ENCODE data around the gene SLC25A3. TPM values are rescaled to one million over a fixed set of nuclear protein-coding genes. Genes with fewer than 3 reads are reported as not detected.
"Not testable (repeated sequence)": the region's sequence is repeated elsewhere in the genome, so short reads cannot be mapped to it uniquely, and the experiment has no call there.

SLC25A3 gene
- total RNA-seq: 100 to 1,000 TPM; 371 to 467 (median 424) TPM

GRCh38 chr12:98593351-98594049 lies at the start of gene SLC25A3:
Gene SLC25A3 (plus strand): TSS chr12:98593686. CDS start chr12:98593979, 293 bp downstream.
- H3K4me3 ChIP-seq (ENCODE audit: low read depth, poor library complexity, severe bottlenecking): peak within 1 kb of the TSS; percentile 99
- DNase-seq (ENCODE audit: low spot score in 2 of 2): peak; percentile 96 to 99
- intact Hi-C loops (cut with DNase I; ENCODE audit: low total_unique reads): no loop called here
- peak in 1 of 2 donors; percentile 77 for TF ChIP-seq POLR2A (IDR thresholded peaks at IDR 0.05)
- TF ChIP-seq, protein P1, sequence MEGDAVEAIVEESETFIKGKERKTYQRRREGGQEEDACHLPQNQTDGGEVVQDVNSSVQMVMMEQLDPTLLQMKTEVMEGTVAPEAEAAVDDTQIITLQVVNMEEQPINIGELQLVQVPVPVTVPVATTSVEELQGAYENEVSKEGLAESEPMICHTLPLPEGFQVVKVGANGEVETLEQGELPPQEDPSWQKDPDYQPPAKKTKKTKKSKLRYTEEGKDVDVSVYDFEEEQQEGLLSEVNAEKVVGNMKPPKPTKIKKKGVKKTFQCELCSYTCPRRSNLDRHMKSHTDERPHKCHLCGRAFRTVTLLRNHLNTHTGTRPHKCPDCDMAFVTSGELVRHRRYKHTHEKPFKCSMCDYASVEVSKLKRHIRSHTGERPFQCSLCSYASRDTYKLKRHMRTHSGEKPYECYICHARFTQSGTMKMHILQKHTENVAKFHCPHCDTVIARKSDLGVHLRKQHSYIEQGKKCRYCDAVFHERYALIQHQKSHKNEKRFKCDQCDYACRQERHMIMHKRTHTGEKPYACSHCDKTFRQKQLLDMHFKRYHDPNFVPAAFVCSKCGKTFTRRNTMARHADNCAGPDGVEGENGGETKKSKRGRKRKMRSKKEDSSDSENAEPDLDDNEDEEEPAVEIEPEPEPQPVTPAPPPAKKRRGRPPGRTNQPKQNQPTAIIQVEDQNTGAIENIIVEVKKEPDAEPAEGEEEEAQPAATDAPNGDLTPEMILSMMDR (IDR thresholded peaks at IDR 0.05): no peak
- WGBS, 2 donors: 0 to 1% methylated on average over 48 to 67 of the region's 67 CpGs

DNA sequence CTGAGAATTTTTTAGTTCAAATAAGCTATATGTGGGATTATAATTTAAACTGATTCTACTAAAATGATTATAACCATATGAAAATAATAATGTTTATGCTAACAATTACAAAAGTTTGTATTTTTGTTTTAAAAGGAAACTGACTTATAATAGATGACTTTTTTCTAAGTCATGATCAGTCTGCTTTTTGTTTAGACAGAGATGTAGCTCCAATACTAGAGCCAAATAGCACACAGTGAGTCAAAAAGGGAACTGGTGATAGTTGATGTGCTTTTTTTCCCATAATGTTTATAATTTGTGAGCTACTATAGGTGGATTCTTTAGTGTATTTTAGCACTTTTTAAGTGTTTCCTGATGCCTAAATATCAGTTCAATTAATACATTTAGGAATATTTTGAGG lies 49.8 kb upstream of the SLC25A3 start:
- TF ChIP-seq POLR2A (IDR thresholded peaks at IDR 0.05): no peak
- TF ChIP-seq, protein P1 (IDR thresholded peaks at IDR 0.05): no peak
- DNase-seq (ENCODE audit: low spot score in 2 of 2): no peak
- intact Hi-C loops (cut with DNase I; ENCODE audit: low total_unique reads): no loop called here
- no peak overlapping the region for H3K4me3 ChIP-seq (ENCODE audit: low read depth, poor library complexity, severe bottlenecking)

DNA sequence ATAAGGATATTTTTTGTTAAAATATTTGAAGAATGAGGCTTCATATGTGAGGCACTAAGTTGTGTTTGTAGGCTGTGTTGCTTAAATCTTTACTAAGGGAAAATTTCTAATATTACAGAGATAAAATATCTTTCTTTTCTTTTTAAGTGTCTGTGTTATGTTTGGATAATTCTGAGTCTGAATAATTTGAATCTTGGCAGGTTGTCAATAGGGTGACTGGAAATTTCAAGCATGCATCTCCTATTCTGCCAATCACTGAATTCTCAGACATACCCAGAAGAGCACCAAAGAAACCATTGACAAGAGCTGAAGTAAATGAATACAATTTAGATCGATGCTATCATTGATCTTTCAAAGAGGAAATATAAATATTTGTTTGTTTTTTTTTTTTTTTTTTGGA lies 48.7 kb upstream of the SLC25A3 start:
- intact Hi-C loops (cut with DNase I; ENCODE audit: low total_unique reads): no loop called here
- no peak overlapping the region for H3K4me3 ChIP-seq (ENCODE audit: low read depth, poor library complexity, severe bottlenecking)
- WGBS, 2 donors: 91 to 96% methylated on average over 1 of the region's 1 CpG
- no peak for DNase-seq (ENCODE audit: low spot score in 2 of 2)
- TF ChIP-seq, protein P1 (IDR thresholded peaks at IDR 0.05): no peak
- no peak for TF ChIP-seq POLR2A (IDR thresholded peaks at IDR 0.05)

DNA sequence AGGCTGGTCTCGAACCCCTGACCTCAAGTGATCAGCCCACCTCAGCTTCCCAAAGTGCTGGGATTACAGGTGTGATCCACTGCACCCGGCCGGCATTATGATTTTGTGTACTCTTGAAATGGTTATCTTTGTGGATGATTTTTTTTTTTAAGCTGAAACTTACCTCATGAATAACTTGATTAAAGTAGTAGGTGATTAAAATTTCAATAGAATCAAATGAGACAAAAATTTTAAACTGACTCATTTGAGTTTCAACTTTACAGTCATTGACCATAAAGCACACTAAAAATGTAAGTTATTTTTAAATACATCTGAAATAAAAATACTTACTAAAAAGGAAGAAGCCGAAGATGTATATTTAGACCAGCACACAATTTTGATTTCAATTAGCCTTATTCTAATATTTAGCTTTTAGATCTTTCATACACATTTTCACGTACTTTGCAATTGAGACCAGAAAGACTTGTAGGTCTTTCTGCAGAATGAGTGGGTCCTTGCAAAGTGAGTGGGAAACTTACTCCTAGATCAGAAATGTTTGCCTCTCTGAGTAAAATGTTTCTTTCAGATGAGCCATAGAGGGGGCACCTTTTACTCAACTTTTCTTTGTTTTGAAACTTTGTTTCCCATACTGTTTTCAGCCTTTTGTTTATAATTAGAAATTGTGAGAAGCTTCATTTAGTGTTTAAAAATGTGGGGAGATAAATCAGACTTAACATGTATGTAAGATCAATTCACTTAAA lies 43.9 kb upstream of the SLC25A3 start:
- intact Hi-C loops (cut with DNase I; ENCODE audit: low total_unique reads): no loop called here
- 89 to 95% methylated on average over 5 of the region's 5 CpGs for WGBS, 2 donors
- DNase-seq (ENCODE audit: low spot score in 2 of 2): no peak
- no peak overlapping the region for H3K4me3 ChIP-seq (ENCODE audit: low read depth, poor library complexity, severe bottlenecking)
- TF ChIP-seq, protein P1 (IDR thresholded peaks at IDR 0.05): no peak
- no peak for TF ChIP-seq POLR2A (IDR thresholded peaks at IDR 0.05)

- WGBS, 2 donors: 95% methylated on average over 3 of the region's 3 CpGs
- DNase-seq (ENCODE audit: low spot score in 2 of 2): no peak
- intact Hi-C loops (cut with DNase I; ENCODE audit: low total_unique reads): no loop called here
- no peak for TF ChIP-seq POLR2A (IDR thresholded peaks at IDR 0.05)
- TF ChIP-seq, protein P1 (IDR thresholded peaks at IDR 0.05): no peak
- no peak overlapping the region for H3K4me3 ChIP-seq (ENCODE audit: low read depth, poor library complexity, severe bottlenecking)
These were observed 41.7 kb upstream of the SLC25A3 start for GRCh38 chr12:98551787-98552186.

GRCh38 chr12:98558097-98558496 lies 35.4 kb upstream of the SLC25A3 start:
- intact Hi-C loops (cut with DNase I; ENCODE audit: low total_unique reads); H3K4me3 ChIP-seq (ENCODE audit: low read depth, poor library complexity, severe bottlenecking); DNase-seq (ENCODE audit: low spot score in 2 of 2): not testable (repeated sequence)
- 82 to 84% methylated on average over 4 of the region's 4 CpGs for WGBS, 2 donors
